Caco-2 (cell line): ENCODE results near the gene RRM2. TPM values are rescaled to one million over a fixed set of nuclear protein-coding genes. Genes with fewer than 3 reads are reported as not detected.

Source experiments
- BruUV-seq: library from RNA; stranded (reverse); fragments of 400-500 nt; replicated peaks from 2 replicates; lab custom pipeline; 2021; lab: Mats Ljungman, UMichigan
- CTCF ChIA-PET: fragments of 300-600 bp; sonication (Branson Sonifier 250); formaldehyde crosslinking; loops from one replicate; lab custom pipeline; 2022; ENCODE audit warnings: antibody characterized with exemption; lab: Charles Lee
- POLR2A ChIA-PET: fragments of 300-600 bp; sonication (Branson Sonifier 250); formaldehyde crosslinking; loops from one replicate; lab custom pipeline; 2022; ENCODE audit warnings: antibody characterized with exemption; lab: Charles Lee
- DNase-seq, 2 experiments: peaks; one replicate each; pipeline versions ENCODE4 v3.0.0 to v3.0.0-alpha.2; 2020 to 2022
- H3K27me3 ChIP-seq: replicated peaks from 2 replicates; pipeline ENCODE4 v1.6.0; 2011; ENCODE audit warnings: low read length; ENCODE audit not compliant: control insufficient read depth, insufficient read depth
- H3K36me3 ChIP-seq: 2 replicates; pipeline ENCODE4 v1.5.1; 2011; ENCODE audit warnings: low read length; ENCODE audit not compliant: control insufficient read depth, insufficient read depth
- H3K4me1 ChIP-seq: fragments of 250-450 bp; sonication (Bioruptor Pico); 2 replicates; pipeline ENCODE4 v1.5.1; 2020; ENCODE audit warnings: mild to moderate bottlenecking
- H3K4me3 ChIP-seq: 2 replicates; pipeline ENCODE4 v1.5.1; 2011; ENCODE audit warnings: low read depth, mild to moderate bottlenecking, control low read depth, low read length
- H3K9me3 ChIP-seq: fragments of 250-450 bp; sonication (Bioruptor Pico); 2 replicates; pipeline ENCODE4 v1.5.1; 2020; ENCODE audit warnings: mild to moderate bottlenecking, moderate library complexity
- H3K27ac Mint-ChIP-seq: one replicate; pipeline ENCODE4 v1.8.0; 2022; ENCODE audit warnings: mixed read lengths; ENCODE audit not compliant: unreplicated experiment
- H3K27me3 Mint-ChIP-seq: one replicate; pipeline ENCODE4 v1.8.0; 2022; ENCODE audit warnings: mixed read lengths; ENCODE audit not compliant: insufficient read depth, unreplicated experiment
- H3K36me3 Mint-ChIP-seq: one replicate; pipeline ENCODE4 v1.8.0; 2022; ENCODE audit warnings: mild to moderate bottlenecking, mixed read lengths; ENCODE audit not compliant: insufficient read depth, unreplicated experiment
- H3K4me1 Mint-ChIP-seq: one replicate; pipeline ENCODE4 v1.8.0; 2022; ENCODE audit warnings: low read depth, mixed read lengths; ENCODE audit not compliant: unreplicated experiment
- H3K4me3 Mint-ChIP-seq: one replicate; pipeline ENCODE4 v1.8.0; 2022; ENCODE audit warnings: mild to moderate bottlenecking, moderate library complexity, mixed read lengths; ENCODE audit not compliant: unreplicated experiment
- H3K9me3 Mint-ChIP-seq: one replicate; pipeline ENCODE4 v1.8.0; 2022; ENCODE audit warnings: mixed read lengths; ENCODE audit not compliant: unreplicated experiment
- intact Hi-C: fragments of 100-400 bp; cut with micrococcal nuclease; formaldehyde crosslinking; loops from one replicate; pipeline ENCODE4 v1.10.0; 2022; ENCODE audit not compliant: unreplicated experiment
- total RNA-seq: library from RNA; stranded (reverse); gene quantifications from 2 replicates; pipeline ENCODE4 v1.2.3, GENCODE V29; 2022
- TF ChIP-seq, protein P1 (sequence below), 2 experiments: fragments of 200-600 bp in 1 of 2; IDR thresholded peaks; 1 replicate in 1 of 2; 2 replicates in 1 of 2; pipeline versions ENCODE4 v1.5.1 to v1.8.0; 2011 to 2022; ENCODE audit warnings: antibody characterized with exemption in 1 of 2, control low read depth in 1 of 2, inconsistent platforms in 1 of 2, low read depth in 1 of 2, low read length in 1 of 2, mild to moderate bottlenecking in 1 of 2, moderate library complexity in 1 of 2; ENCODE audit not compliant: insufficient read depth in 1 of 2, severe bottlenecking in 1 of 2, unreplicated experiment in 1 of 2

Gene RRM2
- total RNA-seq, 1 experiment from 2014 or later, result 169 TPM

DNA sequence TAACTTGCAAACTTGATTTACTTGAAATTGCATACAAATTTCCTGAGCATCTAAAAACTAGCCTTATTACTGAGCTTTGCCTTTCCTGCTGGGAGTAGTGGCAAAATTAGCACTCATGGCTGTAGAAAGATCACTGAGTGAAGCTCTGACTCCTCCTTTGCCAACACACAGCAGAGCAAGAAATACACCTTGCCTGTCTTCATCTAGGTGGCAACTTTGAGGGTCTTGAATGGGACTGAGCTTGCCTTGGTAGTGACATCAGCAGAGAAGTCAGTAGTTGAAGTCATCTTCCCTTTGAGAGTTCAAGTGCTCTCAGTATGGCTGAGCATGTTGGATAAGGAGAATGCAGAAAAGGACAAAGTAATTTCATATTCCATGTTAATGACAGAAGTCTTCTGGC is 5.9 kb downstream of the RRM2 start:
- peaks cover 12% of the 10 kb centered on the region for H3K36me3 ChIP-seq
- POLR2A ChIA-PET, result no interaction called here
- no peak for DNase-seq
- intact Hi-C loops, result loop anchor here (10.0 kb wide), 1 partner anchor 536 kb away; no protein-coding TSS in a partner anchor
- Mint-ChIP-seq H3K27me3 (no peaks in the 10 kb centered on the region), H3K9me3 (no peaks in the 10 kb centered on the region), H3K4me3 (no peak overlapping the region), H3K4me1 (peaks cover 24% of the 10 kb centered on the region), H3K36me3 (peaks cover 99% of the 10 kb centered on the region), H3K27ac (no peak overlapping the region)
- TF ChIP-seq, protein P1, sequence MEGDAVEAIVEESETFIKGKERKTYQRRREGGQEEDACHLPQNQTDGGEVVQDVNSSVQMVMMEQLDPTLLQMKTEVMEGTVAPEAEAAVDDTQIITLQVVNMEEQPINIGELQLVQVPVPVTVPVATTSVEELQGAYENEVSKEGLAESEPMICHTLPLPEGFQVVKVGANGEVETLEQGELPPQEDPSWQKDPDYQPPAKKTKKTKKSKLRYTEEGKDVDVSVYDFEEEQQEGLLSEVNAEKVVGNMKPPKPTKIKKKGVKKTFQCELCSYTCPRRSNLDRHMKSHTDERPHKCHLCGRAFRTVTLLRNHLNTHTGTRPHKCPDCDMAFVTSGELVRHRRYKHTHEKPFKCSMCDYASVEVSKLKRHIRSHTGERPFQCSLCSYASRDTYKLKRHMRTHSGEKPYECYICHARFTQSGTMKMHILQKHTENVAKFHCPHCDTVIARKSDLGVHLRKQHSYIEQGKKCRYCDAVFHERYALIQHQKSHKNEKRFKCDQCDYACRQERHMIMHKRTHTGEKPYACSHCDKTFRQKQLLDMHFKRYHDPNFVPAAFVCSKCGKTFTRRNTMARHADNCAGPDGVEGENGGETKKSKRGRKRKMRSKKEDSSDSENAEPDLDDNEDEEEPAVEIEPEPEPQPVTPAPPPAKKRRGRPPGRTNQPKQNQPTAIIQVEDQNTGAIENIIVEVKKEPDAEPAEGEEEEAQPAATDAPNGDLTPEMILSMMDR (IDR thresholded peaks at IDR 0.05; ENCODE audit: insufficient read depth in 1 of 2, low read depth in 1 of 2, low read length in 1 of 2, severe bottlenecking in 1 of 2, unreplicated experiment in 1 of 2), result no peak
- no peak overlapping the region for H3K4me3 ChIP-seq
- H3K9me3 ChIP-seq, result no peaks in the 10 kb centered on the region
- CTCF ChIA-PET, result no interaction called here
- peaks cover 11% of the 10 kb centered on the region for H3K4me1 ChIP-seq
- no TSS peak for BruUV-seq
- H3K27me3 ChIP-seq, result no peaks in the 10 kb centered on the region

DNA sequence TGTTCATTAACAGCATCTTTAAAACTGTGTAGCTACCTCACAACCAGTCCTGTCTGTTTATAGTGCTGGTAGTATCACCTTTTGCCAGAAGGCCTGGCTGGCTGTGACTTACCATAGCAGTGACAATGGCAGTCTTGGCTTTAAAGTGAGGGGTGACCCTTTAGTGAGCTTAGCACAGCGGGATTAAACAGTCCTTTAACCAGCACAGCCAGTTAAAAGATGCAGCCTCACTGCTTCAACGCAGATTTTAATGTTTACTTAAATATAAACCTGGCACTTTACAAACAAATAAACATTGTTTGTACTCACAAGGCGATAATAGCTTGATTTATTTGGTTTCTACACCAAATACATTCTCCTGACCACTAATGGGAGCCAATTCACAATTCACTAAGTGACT is 7.0 kb downstream of the RRM2 start:
- DNase-seq, result no peak
- Histone ChIP-seq H3K4me1 (peaks cover 7% of the 10 kb centered on the region), H3K27me3 (no peaks in the 10 kb centered on the region), H3K36me3 (peaks cover 12% of the 10 kb centered on the region), H3K9me3 (no peaks in the 10 kb centered on the region), H3K4me3 (no peak overlapping the region)
- CTCF ChIA-PET, result interaction anchor here (0.5 kb wide), 1 partner anchor 48 kb away, joined by 3 read pairs; no protein-coding TSS in a partner anchor
- H3K27ac Mint-ChIP-seq, result no peak overlapping the region
- no peaks in the 10 kb centered on the region for H3K9me3 Mint-ChIP-seq
- H3K4me1 Mint-ChIP-seq, result peaks cover 26% of the 10 kb centered on the region
- H3K36me3 Mint-ChIP-seq, result peaks cover 99% of the 10 kb centered on the region
- H3K4me3 Mint-ChIP-seq, result no peak overlapping the region
- POLR2A ChIA-PET, result no interaction called here
- H3K27me3 Mint-ChIP-seq, result no peaks in the 10 kb centered on the region
- BruUV-seq, result no TSS peak
- TF ChIP-seq, protein P1 (IDR thresholded peaks at IDR 0.05; ENCODE audit: insufficient read depth in 1 of 2, low read depth in 1 of 2, low read length in 1 of 2, severe bottlenecking in 1 of 2, unreplicated experiment in 1 of 2), result no peak
- intact Hi-C loops, result loop anchor here (10.0 kb wide), 1 partner anchor 535 kb away; no protein-coding TSS in a partner anchor

GRCh38 chr2:10132043-10132575 is 9.6 kb downstream of the RRM2 start:
- POLR2A ChIA-PET, result no interaction called here
- no peak overlapping the region for H3K4me3 Mint-ChIP-seq
- CTCF ChIA-PET, result interaction anchor here (0.8 kb wide), 1 partner anchor 302 kb away, joined by 3 read pairs; no protein-coding TSS in a partner anchor
- H3K9me3 Mint-ChIP-seq, result no peaks in the 10 kb centered on the region
- Histone ChIP-seq H3K4me3 (no peak overlapping the region), H3K27me3 (no peaks in the 10 kb centered on the region), H3K4me1 (peaks cover 13% of the 10 kb centered on the region), H3K36me3 (peaks cover 4% of the 10 kb centered on the region), H3K9me3 (no peaks in the 10 kb centered on the region)
- intact Hi-C loops, result no loop called here
- H3K36me3 Mint-ChIP-seq, result peaks cover 93% of the 10 kb centered on the region
- DNase-seq, result no peak
- TF ChIP-seq, protein P1 (IDR thresholded peaks at IDR 0.05; ENCODE audit: insufficient read depth in 1 of 2, low read depth in 1 of 2, low read length in 1 of 2, severe bottlenecking in 1 of 2, unreplicated experiment in 1 of 2), result no peak
- H3K27ac Mint-ChIP-seq, result peak overlapping the region; percentile 33
- H3K4me1 Mint-ChIP-seq, result peaks cover 23% of the 10 kb centered on the region
- H3K27me3 Mint-ChIP-seq, result no peaks in the 10 kb centered on the region
- no TSS peak for BruUV-seq
